Erythroblast (primary cell): Measurements from ENCODE around the gene CRB1.

Experiments
- GATA1 ChIP-seq: IDR thresholded peaks from 2 replicates; pipeline ENCODE4 v1.6.1; 2011; ENCODE audit warnings: low read depth, mild to moderate bottlenecking, control low read depth, low read length, moderate library complexity
- POLR2A ChIP-seq: IDR thresholded peaks from 2 replicates; pipeline ENCODE4 v1.6.1; 2011; ENCODE audit warnings: mild to moderate bottlenecking, low read length

- TF ChIP-seq POLR2A (no peak), GATA1 (no peak)
These were observed 17.4 kb upstream of the CRB1 start for GRCh38 chr1:197250616-197251015.
